SH-SY5Y (cell line): ENCODE measurements around the gene CECR2.

Experiments used
- GATA2 ChIP-seq: IDR thresholded peaks from 2 replicates; pipeline ENCODE4 v1.6.1; 2011; ENCODE audit warnings: mild to moderate bottlenecking, low read depth, low read length
- GATA3 ChIP-seq: IDR thresholded peaks from 2 replicates; pipeline ENCODE4 v1.6.1; 2011; ENCODE audit warnings: low read depth, mild to moderate bottlenecking, low read length, moderate library complexity

DNA sequence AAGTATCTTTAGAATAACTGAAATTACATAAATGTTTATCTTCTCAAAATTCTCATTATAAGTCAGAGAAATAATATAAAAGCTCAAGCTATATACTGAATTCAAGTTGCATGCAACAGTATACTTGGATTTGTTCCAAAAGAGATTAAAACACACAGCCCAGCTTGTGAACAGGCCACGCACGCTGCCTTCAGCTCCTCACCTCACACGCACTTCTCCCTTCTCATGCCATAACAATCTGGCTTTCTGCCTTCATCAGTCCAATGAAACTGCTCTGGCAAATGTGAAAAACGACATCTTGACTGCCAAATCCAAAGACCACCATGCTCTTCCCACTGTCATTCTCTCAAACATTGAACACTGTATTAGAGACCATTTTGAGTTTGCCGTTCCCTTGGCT is 237.2 kb downstream of the CECR2 start:
- TF ChIP-seq GATA2 (no peak), GATA3 (no peak)
